Mononuclear cell (primary cell): Measurements from ENCODE around the gene MAD1L1. TPM values are rescaled to one million over a fixed set of nuclear protein-coding genes. Genes with fewer than 3 reads are reported as not detected.

Experiments used
- H3K27me3 ChIP-seq: 2 replicates; pipeline ENCODE4 v1.6.0; 2011; ENCODE audit warnings: low read length, control low read depth; ENCODE audit not compliant: insufficient read depth
- H3K4me1 ChIP-seq: 2 replicates; pipeline ENCODE4 v1.5.1; 2011; ENCODE audit warnings: mild to moderate bottlenecking, low read length, control low read depth; ENCODE audit not compliant: insufficient read depth
- H3K4me3 ChIP-seq: 2 replicates; pipeline ENCODE4 v1.5.1; 2011; ENCODE audit warnings: mild to moderate bottlenecking, low read length, moderate library complexity
- H3K9me3 ChIP-seq: 2 replicates; pipeline ENCODE4 v1.5.1; 2011; ENCODE audit warnings: low read depth, mild to moderate bottlenecking, control low read depth, low read length
- total RNA-seq: library from RNA; depleted of rRNA; stranded (reverse); fragments of >200 nt; gene quantifications from one replicate; pipeline ENCODE4 v1.2.3, GENCODE V29; 2012

The MAD1L1 gene
- total RNA-seq, 1 donor = 74.2 TPM

DNA sequence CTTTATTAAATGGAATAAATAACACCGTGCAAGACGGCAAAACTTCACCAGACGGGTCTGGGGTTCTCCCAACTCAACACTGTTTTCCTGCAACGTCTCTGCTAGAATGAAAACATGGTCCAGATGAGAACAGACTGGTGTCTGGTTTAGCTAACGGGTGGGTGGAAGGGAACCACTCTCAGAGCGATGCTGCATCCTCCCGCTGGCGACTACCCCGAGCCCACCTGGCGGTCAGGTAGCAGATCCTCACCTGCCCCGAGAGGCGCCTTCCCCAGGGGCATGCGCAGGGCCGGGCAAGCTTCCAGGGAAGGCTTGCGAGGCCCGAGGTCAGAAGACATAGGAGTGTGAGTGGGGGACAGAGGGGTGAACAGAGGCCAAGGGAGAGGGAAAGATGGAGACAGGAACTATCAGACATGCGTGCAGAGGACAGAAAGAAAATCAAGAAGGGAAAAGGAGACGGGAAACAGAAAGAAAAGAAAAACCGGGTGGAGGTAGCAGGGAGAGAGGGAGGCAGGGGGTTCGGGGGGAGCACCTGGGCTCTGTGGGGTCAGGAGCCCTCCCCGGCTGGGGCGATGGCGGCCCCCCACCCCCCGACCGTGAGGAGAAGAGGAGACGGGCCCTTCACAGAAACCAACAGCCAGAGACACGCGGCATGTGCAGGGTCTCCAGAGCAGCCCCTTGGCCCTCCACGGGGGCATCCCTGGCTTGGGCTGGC, 222.0 kb downstream of the MAD1L1 start:
- no peaks in the 10 kb centered on the region for H3K27me3 ChIP-seq
- H3K4me3 ChIP-seq = no peak overlapping the region
- no peaks in the 10 kb centered on the region for H3K4me1 ChIP-seq
- no peaks in the 10 kb centered on the region for H3K9me3 ChIP-seq

- Histone ChIP-seq H3K4me3 (no peak overlapping the region), H3K4me1 (no peaks in the 10 kb centered on the region), H3K9me3 (no peaks in the 10 kb centered on the region), H3K27me3 (no peaks in the 10 kb centered on the region)
These were observed 222.6 kb downstream of the MAD1L1 start for GRCh38 chr7:2010101-2010500.

DNA sequence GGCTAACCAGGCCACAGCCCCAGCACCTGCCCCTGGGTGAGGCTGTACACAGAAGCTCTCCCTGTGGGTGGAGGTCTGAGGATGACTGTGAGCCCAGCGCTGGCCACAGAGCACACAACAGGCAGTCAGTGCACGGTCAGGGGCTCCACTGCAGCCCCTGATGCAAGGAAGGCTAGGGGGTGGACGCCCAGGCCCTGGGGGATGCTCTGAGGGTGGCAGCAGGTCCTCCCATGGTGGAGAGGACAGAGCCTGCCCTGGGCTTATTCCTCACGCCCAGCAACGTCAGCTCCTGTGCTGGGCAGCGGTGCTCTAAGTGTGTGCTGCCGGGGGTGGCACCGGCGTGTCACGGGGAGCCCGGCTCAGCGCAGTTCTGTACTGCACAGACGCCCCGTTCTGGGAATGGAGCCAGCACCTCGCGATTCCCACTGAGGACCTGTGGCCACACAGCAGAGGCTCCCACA, 223.2 kb downstream of the MAD1L1 start:
- Histone ChIP-seq H3K4me3 (no peak overlapping the region), H3K27me3 (no peaks in the 10 kb centered on the region), H3K4me1 (no peaks in the 10 kb centered on the region), H3K9me3 (no peaks in the 10 kb centered on the region)

DNA sequence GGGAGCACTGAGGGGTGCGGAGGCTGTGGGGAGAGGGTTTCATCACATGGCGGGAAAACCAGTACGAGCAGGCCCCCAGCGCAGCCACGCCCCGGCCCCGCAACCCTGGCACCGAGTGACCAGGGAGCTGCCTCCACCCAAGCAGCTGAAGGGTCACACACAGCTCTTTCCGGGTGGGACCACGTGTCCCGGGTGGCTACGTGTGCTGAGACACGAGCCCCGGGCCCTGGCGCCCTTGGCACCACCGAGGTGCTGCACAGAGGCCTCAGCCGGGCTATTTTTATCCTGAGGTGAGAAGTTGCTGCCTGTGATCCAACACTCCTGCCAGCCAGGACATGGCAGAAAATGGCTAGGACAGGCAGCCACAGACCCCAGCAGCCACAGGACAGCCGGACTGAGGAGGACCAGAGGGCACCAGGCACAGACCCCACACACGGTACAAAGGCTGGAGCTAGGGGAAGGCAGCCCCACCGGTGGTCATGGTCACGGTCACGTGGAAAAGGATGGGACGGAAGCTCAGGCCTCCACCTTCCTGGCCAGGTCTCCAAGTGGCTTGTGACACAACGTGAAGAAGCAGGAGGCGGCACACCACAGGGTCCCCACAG, 223.7 kb downstream of the MAD1L1 start:
- H3K9me3 ChIP-seq = no peaks in the 10 kb centered on the region
- H3K4me3 ChIP-seq = no peak overlapping the region
- H3K4me1 ChIP-seq = no peaks in the 10 kb centered on the region
- H3K27me3 ChIP-seq = no peaks in the 10 kb centered on the region

DNA sequence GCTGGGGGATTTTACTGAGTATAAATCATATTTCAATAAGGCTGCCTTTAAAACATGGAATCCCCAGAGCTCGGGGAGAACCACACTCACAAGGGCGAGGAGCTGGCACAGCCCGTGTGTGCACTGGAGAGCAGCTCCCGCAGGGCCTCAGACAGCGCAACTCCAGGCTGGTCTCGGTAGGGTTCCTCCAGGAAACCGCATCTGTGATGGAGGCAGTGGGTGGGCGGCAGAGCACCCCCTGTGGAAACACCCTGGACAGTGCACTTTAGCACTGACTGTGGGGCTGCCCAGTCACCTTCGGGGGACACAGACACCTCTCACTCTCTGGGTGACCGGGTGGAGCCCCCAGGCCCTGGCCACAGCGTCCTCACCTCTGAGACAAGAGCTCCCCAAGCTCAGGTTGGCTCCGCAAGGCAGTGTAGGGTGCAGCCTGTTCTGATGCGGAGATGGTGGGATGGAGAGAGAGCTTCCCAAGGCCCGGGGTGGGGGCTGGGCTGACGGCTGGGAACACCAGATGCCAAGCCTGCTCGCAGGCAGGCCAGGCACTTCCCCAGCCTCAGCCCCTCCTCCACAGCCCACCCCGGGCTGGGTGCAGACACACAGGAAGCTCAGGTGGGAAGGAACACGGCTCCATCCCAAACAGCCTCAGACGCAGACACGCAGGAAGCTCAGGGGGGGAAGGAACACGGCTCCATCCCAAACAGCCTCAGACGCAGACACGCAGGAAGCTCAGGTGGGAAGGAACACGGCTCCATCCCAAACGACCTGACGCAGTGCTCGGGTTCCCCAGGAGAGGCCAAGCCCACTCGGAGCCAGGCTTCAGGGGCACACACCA, 224.4 kb downstream of the MAD1L1 start:
- Histone ChIP-seq H3K4me3 (no peak overlapping the region), H3K27me3 (no peaks in the 10 kb centered on the region)

GRCh38 chr7:2007551-2007950, 225.2 kb downstream of the MAD1L1 start:
- H3K9me3 ChIP-seq = no peaks in the 10 kb centered on the region
- no peaks in the 10 kb centered on the region for H3K4me1 ChIP-seq
- no peaks in the 10 kb centered on the region for H3K27me3 ChIP-seq
- no peak overlapping the region for H3K4me3 ChIP-seq

More for the DNA sequence above, 224.4 kb downstream of the MAD1L1 start:
- Histone ChIP-seq H3K4me1 (no peaks in the 10 kb centered on the region), H3K9me3 (no peaks in the 10 kb centered on the region)

DNA sequence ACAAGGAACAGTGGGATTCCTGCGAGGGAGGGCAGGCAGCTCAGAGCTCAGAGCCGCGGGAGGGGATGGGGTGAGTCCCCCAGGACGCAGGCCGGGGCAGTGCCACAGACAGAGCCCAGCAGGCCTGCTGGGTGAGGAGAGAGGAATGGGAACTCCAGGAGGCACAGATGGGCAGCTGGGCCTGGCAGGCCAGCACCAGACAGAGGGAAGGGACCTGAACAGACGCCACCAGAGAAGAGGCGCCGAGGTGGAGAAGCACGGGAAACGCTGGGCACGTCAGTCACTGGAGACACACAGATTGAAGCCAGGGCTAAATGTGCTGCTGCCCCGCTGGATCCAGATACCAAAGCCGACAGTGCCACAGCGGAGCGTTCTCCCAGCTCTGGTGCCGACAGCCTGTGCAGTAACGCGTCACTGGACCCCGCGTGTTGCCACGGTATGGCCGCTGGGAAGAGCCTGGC, 225.8 kb downstream of the MAD1L1 start:
- no peaks in the 10 kb centered on the region for H3K27me3 ChIP-seq
- H3K4me1 ChIP-seq = no peaks in the 10 kb centered on the region
- H3K9me3 ChIP-seq = no peaks in the 10 kb centered on the region
- H3K4me3 ChIP-seq = no peak overlapping the region

GRCh38 chr7:2006231-2006771, 226.4 kb downstream of the MAD1L1 start:
- no peaks in the 10 kb centered on the region for H3K9me3 ChIP-seq
- no peaks in the 10 kb centered on the region for H3K27me3 ChIP-seq

DNA sequence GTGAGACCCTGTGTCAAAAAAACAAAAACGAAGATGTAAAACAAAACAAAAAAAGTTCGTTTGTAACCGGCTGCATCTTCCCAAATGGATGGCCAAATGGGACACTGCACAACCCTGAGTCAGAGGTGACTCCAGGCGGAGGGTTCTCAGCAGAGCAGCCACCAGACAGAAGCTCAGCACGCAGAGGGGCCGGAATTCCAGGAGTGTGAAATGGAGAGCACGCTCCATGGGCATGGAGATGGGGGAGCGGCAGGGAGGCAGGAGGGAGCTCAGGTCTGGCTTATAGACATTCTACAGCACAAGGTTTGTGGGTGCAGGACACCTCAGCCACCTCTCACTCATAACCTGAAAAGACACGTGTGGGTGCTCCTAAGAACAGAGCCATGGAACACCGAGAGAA, 227.0 kb downstream of the MAD1L1 start:
- Histone ChIP-seq H3K4me1 (no peaks in the 10 kb centered on the region), H3K9me3 (no peaks in the 10 kb centered on the region), H3K4me3 (no peak overlapping the region), H3K27me3 (no peaks in the 10 kb centered on the region)

More at GRCh38 chr7:2006231-2006771, 226.4 kb downstream of the MAD1L1 start:
- Histone ChIP-seq H3K4me3 (no peak overlapping the region), H3K4me1 (no peaks in the 10 kb centered on the region)

DNA sequence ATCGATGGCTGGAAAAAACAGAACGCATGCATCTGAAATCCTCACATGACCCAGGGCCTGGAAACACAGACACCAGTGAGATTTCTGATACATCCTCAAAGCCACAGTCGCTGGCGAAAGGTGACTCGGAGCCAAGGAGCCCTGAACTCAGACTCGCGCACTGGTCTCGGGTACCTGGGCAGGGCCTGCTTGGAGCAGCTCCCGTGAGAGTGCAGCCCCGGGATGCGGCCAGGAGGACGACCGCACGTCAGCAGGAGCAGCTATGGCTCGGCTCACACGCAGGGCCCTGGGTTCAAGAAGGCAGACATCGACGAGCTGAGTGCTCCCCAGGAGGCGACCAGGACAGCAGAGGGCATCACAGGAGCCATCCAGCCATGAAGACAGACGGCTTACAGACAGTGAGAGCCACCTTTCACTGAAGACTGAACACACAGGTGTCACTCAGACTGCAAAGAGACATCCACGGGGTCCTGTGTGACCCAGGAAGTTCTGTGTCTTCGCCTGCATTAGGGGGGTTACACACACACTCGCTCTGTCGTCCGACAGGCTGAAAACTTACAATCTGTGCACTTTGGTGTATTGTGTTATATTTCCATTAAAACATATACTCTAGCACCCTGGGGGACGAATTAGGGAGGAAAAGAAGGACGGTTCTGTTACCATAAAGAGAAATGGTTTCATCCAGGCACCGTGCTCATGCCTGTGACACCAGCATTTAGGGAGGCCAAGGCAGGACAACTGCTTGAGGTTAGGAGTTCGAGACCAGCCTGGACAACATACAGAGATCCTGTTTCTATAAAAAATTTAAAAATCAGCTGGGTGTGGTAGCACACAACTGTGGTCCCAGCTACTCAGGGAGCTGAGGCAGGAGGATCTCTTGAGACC, 227.7 kb downstream of the MAD1L1 start:
- no peaks in the 10 kb centered on the region for H3K27me3 ChIP-seq

DNA sequence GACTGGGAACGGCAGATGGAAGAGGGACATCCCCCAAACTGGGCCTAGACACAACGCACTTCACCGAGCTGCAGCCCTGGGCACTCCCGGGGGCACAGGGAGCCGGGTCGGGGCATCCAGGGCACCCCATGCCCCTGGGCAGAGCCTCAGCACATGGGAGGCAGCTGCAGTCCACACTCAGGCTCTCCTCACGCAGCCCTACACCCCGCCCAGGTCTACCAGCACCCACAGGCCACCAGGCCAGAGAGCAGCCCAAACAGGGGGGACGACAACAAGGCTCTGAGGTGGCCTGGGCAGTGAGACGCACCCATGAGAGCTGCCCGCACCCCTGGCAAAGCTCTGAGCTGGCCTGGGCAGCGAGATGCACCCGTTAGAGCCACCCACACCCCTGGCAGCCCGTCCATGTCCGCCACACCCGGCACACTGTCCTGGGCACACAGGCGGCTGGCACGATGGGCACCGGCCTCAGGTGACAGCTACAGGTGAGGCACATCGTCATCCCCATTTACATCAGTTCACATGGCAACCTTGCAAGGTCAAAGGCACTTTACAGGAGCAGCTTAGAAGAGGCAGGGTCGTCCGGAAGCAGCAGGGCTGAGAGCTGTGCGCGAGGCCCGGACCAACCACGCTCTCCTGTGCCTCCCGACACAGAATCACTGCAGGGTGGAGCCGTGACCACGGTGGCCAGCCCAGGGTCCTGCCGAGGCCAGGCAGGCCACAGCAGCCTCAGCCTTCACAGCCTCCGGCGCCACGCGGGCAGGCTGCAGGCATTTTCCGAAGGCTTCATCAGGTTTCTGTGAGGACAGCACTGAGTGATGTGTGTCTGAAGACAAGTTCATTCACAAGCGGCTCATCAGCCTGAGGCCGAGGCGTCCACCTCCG, 228.6 kb downstream of the MAD1L1 start:
- H3K9me3 ChIP-seq = no peaks in the 10 kb centered on the region
- no peaks in the 10 kb centered on the region for H3K4me1 ChIP-seq
- H3K4me3 ChIP-seq = no peak overlapping the region
- H3K27me3 ChIP-seq = no peaks in the 10 kb centered on the region

More for the DNA sequence above, 227.7 kb downstream of the MAD1L1 start:
- Histone ChIP-seq H3K4me3 (no peak overlapping the region), H3K9me3 (no peaks in the 10 kb centered on the region), H3K4me1 (no peaks in the 10 kb centered on the region)

DNA sequence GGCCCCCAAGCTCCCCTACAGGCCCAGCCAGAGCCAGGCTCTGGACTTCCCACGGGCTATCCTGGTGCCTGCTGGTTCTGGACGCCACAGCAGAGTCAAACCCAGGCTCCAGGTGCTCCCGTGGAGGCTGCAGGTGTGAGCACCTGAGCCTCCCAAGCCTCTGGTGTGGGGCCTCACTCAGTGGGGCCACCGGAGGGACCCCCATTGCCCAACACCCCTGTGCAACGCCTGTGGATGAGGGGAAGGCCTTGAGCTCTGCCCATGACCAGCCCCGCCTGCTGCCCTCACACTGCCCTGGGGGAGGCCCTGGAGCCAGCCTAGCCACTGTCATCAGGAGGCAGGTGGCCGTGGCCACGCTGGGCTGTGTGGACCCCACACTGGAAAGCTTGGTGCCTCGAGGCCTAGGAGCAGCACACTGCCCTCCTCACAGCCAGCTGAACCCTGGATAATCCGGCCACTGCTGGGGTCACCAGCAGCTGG, 229.3 kb downstream of the MAD1L1 start:
- Histone ChIP-seq H3K9me3 (no peaks in the 10 kb centered on the region), H3K4me3 (no peak overlapping the region), H3K27me3 (no peaks in the 10 kb centered on the region), H3K4me1 (no peaks in the 10 kb centered on the region)
